CD4-positive, alpha-beta T cell treated with Interleukin-2 at 100 ng/mL for 4 hours (primary cell): Measurements from ENCODE around the gene PPARG.

ENCODE experiments used
- DNase-seq: peaks from one replicate; pipeline ENCODE4 v3.0.0-alpha.2; 2020; ENCODE audit warnings: low spot score

The PPARG gene

GRCh38 chr3:12415014-12415680, 126.3 kb downstream of the PPARG start:
- no peak for DNase-seq

GRCh38 chr3:12416731-12417130, 127.9 kb downstream of the PPARG start:
- no peak for DNase-seq

GRCh38 chr3:12420393-12420792, 131.5 kb downstream of the PPARG start:
- no peak for DNase-seq

GRCh38 chr3:12421132-12421531, 132.3 kb downstream of the PPARG start:
- no peak for DNase-seq

GRCh38 chr3:12423131-12423530, 134.3 kb downstream of the PPARG start:
- no peak for DNase-seq

GRCh38 chr3:12423918-12424630, 135.2 kb downstream of the PPARG start:
- DNase-seq: no peak

- DNase-seq: no peak
Observed at GRCh38 chr3:12424635-12425319, 135.9 kb downstream of the PPARG start.

GRCh38 chr3:12425850-12426579, 137.1 kb downstream of the PPARG start:
- DNase-seq: no peak

GRCh38 chr3:12427551-12427950, 138.7 kb downstream of the PPARG start:
- DNase-seq: no peak

- no peak for DNase-seq
Observed at GRCh38 chr3:12428126-12428525, 139.3 kb downstream of the PPARG start.

- DNase-seq: no peak
Observed at GRCh38 chr3:12430086-12430485, 141.2 kb downstream of the PPARG start.

GRCh38 chr3:12433823-12434222, 145.0 kb downstream of the PPARG start:
- no peak for DNase-seq

GRCh38 chr3:12436514-12437220, 147.8 kb downstream of the PPARG start:
- no peak for DNase-seq

GRCh38 chr3:12437221-12437605, 148.3 kb downstream of the PPARG start:
- DNase-seq: no peak

- no peak for DNase-seq
Observed at GRCh38 chr3:12437861-12438260, 149.0 kb downstream of the PPARG start.

GRCh38 chr3:12438318-12438717, 149.4 kb downstream of the PPARG start:
- no peak for DNase-seq

- no peak for DNase-seq
Observed at GRCh38 chr3:12439161-12439940, 150.5 kb downstream of the PPARG start.

GRCh38 chr3:12440927-12441714, 152.3 kb downstream of the PPARG start:
- no peak for DNase-seq

- no peak for DNase-seq
Observed at GRCh38 chr3:12442654-12443501, 154.0 kb downstream of the PPARG start.
